ENCODE data around the gene CDH2. TPM values are rescaled to one million over a fixed set of nuclear protein-coding genes. Genes with fewer than 3 reads are reported as not detected.

CDH2 gene
- total and polyA plus RNA-seq, 7 donors: 0.04 to 4.8 (median 0.52) TPM

GRCh38 chr18:28138816-28139215, 38.1 kb downstream of the CDH2 start:
- intact Hi-C loops (cut with DNase I): no loop called here
- DNase-seq: no peak
- H3K4me1 ChIP-seq: no peaks in the 10 kb centered on the region
- no peak overlapping the region for H3K27ac ChIP-seq
- no peaks in the 10 kb centered on the region for H3K9me3 ChIP-seq
- H3K36me3 ChIP-seq (ENCODE audit: insufficient read depth in 1 of 2, low read depth in 1 of 2): no peaks in the 10 kb centered on the region
- no peak for TF ChIP-seq CTCF (IDR thresholded peaks at IDR 0.05)
- no peak overlapping the region for H3K4me3 ChIP-seq
- no peak for ATAC-seq
- WGBS, 3 donors: 73 to 76% (median 76%) methylated on average over 3 of the region's 3 CpGs
- no peaks in the 10 kb centered on the region for H3K27me3 ChIP-seq (ENCODE audit: insufficient read depth in 3 of 3, low read length in 2 of 3)

DNA sequence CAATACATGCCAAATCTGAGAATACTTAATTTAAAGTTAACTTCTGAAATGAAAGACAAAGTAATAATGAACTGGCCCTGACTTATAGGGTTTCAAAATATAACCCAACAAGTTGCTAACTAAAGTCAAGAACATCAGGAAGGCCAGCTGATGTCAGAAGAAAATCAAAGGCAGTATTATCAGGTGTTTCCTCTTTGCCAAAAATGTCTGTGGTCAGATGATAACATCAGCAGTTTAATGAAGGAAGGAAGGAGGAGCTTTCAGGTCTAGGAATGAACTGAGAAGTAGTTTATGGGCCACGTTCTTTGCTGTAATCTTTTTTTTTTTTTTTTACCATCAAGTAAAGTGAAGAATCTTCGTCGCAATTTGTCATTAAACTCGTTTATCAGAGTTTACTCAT, 40.9 kb downstream of the CDH2 start:
- Histone ChIP-seq H3K36me3 (ENCODE audit: insufficient read depth in 1 of 2, low read depth in 1 of 2) (no peaks in the 10 kb centered on the region), H3K27ac (no peak overlapping the region), H3K27me3 (ENCODE audit: insufficient read depth in 3 of 3, low read length in 2 of 3) (no peaks in the 10 kb centered on the region), H3K4me3 (no peak overlapping the region), H3K9me3 (no peaks in the 10 kb centered on the region), H3K4me1 (no peaks in the 10 kb centered on the region)
- DNase-seq (no peak), ATAC-seq (no peak)
- no peak for TF ChIP-seq CTCF (IDR thresholded peaks at IDR 0.05)
- intact Hi-C loops (cut with DNase I): no loop called here
- 63 to 78% (median 75%) methylated on average over 4 of the region's 4 CpGs for WGBS, 3 donors

DNA sequence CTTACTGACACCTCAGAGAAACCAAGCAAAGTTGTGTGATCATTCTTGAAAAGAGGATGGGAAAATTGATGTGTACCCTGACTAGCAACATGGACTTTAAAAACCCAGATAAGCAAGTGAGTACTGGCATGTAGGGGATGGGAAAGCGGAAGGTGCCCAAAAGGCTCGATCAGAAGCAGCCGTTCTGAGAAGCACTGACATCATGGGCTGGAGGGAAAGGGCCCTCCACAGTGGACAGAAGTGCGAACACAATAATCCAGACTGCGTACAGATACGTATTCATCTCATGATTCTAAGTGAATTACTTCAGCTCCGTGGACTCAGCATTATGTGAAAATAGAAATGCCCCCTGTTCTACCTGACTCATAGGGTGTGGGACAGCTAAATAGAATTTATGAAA, 42.2 kb downstream of the CDH2 start:
- intact Hi-C loops (cut with DNase I): no loop called here
- no peaks in the 10 kb centered on the region for H3K9me3 ChIP-seq
- H3K27me3 ChIP-seq (ENCODE audit: insufficient read depth in 3 of 3, low read length in 2 of 3): no peaks in the 10 kb centered on the region
- no peaks in the 10 kb centered on the region for H3K4me1 ChIP-seq
- no peak for DNase-seq
- H3K27ac ChIP-seq: no peak overlapping the region
- TF ChIP-seq CTCF (IDR thresholded peaks at IDR 0.05): no peak
- H3K4me3 ChIP-seq: no peak overlapping the region
- no peak for ATAC-seq
- WGBS, 3 donors: 92 to 96% (median 92%) methylated on average over 7 of the region's 7 CpGs
- H3K36me3 ChIP-seq (ENCODE audit: insufficient read depth in 1 of 2, low read depth in 1 of 2): no peaks in the 10 kb centered on the region

DNA sequence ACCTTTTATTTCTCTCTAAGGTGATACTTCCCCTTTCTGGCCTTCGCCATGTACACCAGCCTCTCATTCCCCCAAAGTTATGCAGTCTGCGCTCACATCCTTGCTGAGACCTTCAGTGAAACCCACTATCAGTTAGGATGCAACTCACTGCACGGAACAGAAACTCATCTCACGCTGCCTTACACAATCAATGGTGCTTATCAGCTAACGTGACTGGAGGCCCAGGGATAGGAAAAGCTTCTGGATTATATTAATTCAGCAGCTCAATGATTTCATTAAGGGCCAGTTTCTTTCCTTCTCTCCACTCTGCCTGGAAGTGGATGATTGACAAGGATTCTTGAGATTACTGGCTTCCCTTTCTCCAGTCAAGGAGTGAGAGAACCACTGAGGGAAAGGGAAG, 44.8 kb downstream of the CDH2 start:
- intact Hi-C loops (cut with DNase I): no loop called here
- Histone ChIP-seq H3K27me3 (ENCODE audit: insufficient read depth in 3 of 3, low read length in 2 of 3) (no peaks in the 10 kb centered on the region), H3K4me3 (no peak overlapping the region), H3K27ac (no peak overlapping the region), H3K9me3 (no peaks in the 10 kb centered on the region), H3K4me1 (no peaks in the 10 kb centered on the region), H3K36me3 (ENCODE audit: insufficient read depth in 1 of 2, low read depth in 1 of 2) (no peaks in the 10 kb centered on the region)
- TF ChIP-seq CTCF (IDR thresholded peaks at IDR 0.05): no peak
- ATAC-seq: no peak
- 86 to 90% (median 86%) methylated on average over 5 of the region's 5 CpGs for WGBS, 3 donors
- DNase-seq: no peak

- H3K36me3 ChIP-seq (ENCODE audit: insufficient read depth in 1 of 2, low read depth in 1 of 2): no peaks in the 10 kb centered on the region
- intact Hi-C loops (cut with DNase I): no loop called here
- WGBS, 3 donors: 86 to 87% (median 86%) methylated on average over 3 of the region's 3 CpGs
- ATAC-seq (no peak), DNase-seq (no peak)
- H3K9me3 ChIP-seq: no peaks in the 10 kb centered on the region
- no peaks in the 10 kb centered on the region for H3K4me1 ChIP-seq
- H3K4me3 ChIP-seq: no peak overlapping the region
- no peak overlapping the region for H3K27ac ChIP-seq
- H3K27me3 ChIP-seq (ENCODE audit: insufficient read depth in 3 of 3, low read length in 2 of 3): no peaks in the 10 kb centered on the region
- no peak for TF ChIP-seq CTCF (IDR thresholded peaks at IDR 0.05)
Observed at GRCh38 chr18:28128659-28128980, 48.3 kb downstream of the CDH2 start.
